ENCODE data around the gene BNC2. TPM values are rescaled to one million over a fixed set of nuclear protein-coding genes. Genes with fewer than 3 reads are reported as not detected.

BNC2 gene
- total RNA-seq, 1 experiment from 2014 or later, result 11.7 TPM

GRCh38 chr9:16782490-16782889, 88.0 kb downstream of the BNC2 start:
- POLR2A ChIA-PET (ENCODE audit: unreplicated experiment), result no interaction called here
- CTCF ChIA-PET, result no interaction called here

GRCh38 chr9:16775330-16775729, 95.1 kb downstream of the BNC2 start:
- no peaks in the 10 kb centered on the region for H3F3A ChIP-seq (ENCODE audit: low read length, unreplicated experiment)
- H3K9ac ChIP-seq (ENCODE audit: low read length), result no peak overlapping the region
- H4K20me1 ChIP-seq (ENCODE audit: low read length), result no peaks in the 10 kb centered on the region
- no peaks in the 10 kb centered on the region for H3K4me1 ChIP-seq (ENCODE audit: insufficient read depth, low read length)
- ChIA-PET CTCF (no interaction called here), POLR2A (ENCODE audit: unreplicated experiment) (no interaction called here)
- BruUV-seq (replicated peaks), result no TSS peak
- no peaks in the 10 kb centered on the region for H3K79me2 ChIP-seq (ENCODE audit: low read length)
- DNase-seq (no peak), ATAC-seq (no peak)
- H3K4me2 ChIP-seq (ENCODE audit: low read length), result no peak overlapping the region
- H2AFZ ChIP-seq (ENCODE audit: low read length), result no peak overlapping the region
- H3K9me2 ChIP-seq (replicated peaks; ENCODE audit: low read length), result no peaks in the 10 kb centered on the region
- H3K4me3 ChIP-seq (ENCODE audit: low read length), result no peak overlapping the region
- intact Hi-C loops (cut with micrococcal nuclease), result no loop called here
- no peak for TF ChIP-seq EZH2 (IDR thresholded peaks at IDR 0.05; ENCODE audit: low read length, unreplicated experiment)
- TF ChIP-seq EZH2phosphoT487 (IDR thresholded peaks at IDR 0.05; ENCODE audit: borderline replicate concordance, low read length), result no peak
- TF ChIP-seq, protein P1, sequence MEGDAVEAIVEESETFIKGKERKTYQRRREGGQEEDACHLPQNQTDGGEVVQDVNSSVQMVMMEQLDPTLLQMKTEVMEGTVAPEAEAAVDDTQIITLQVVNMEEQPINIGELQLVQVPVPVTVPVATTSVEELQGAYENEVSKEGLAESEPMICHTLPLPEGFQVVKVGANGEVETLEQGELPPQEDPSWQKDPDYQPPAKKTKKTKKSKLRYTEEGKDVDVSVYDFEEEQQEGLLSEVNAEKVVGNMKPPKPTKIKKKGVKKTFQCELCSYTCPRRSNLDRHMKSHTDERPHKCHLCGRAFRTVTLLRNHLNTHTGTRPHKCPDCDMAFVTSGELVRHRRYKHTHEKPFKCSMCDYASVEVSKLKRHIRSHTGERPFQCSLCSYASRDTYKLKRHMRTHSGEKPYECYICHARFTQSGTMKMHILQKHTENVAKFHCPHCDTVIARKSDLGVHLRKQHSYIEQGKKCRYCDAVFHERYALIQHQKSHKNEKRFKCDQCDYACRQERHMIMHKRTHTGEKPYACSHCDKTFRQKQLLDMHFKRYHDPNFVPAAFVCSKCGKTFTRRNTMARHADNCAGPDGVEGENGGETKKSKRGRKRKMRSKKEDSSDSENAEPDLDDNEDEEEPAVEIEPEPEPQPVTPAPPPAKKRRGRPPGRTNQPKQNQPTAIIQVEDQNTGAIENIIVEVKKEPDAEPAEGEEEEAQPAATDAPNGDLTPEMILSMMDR (conservative IDR thresholded peaks at IDR 0.05; ENCODE audit: low read depth, low read length), result no peak
- H3K36me3 ChIP-seq (ENCODE audit: low read depth, low read length), result no peaks in the 10 kb centered on the region
- H3K27me3 ChIP-seq (ENCODE audit: low read length), result no peaks in the 10 kb centered on the region
- H3K27ac ChIP-seq (ENCODE audit: low read length), result no peak overlapping the region
- H3K9me3 ChIP-seq (ENCODE audit: low read length), result no peaks in the 10 kb centered on the region

More at GRCh38 chr9:16782490-16782889, 88.0 kb downstream of the BNC2 start:
- no TSS peak for BruUV-seq (replicated peaks)
- intact Hi-C loops (cut with micrococcal nuclease), result no loop called here
- Histone ChIP-seq H2AFZ (ENCODE audit: low read length) (no peak overlapping the region), H3K4me1 (ENCODE audit: insufficient read depth, low read length) (no peaks in the 10 kb centered on the region), H3K4me3 (ENCODE audit: low read length) (no peak overlapping the region), H3K4me2 (ENCODE audit: low read length) (no peak overlapping the region), H3K9ac (ENCODE audit: low read length) (no peak overlapping the region), H4K20me1 (ENCODE audit: low read length) (no peaks in the 10 kb centered on the region), H3K27ac (ENCODE audit: low read length) (no peak overlapping the region), H3K36me3 (ENCODE audit: low read depth, low read length) (no peaks in the 10 kb centered on the region), H3F3A (ENCODE audit: low read length, unreplicated experiment) (no peaks in the 10 kb centered on the region), H3K79me2 (ENCODE audit: low read length) (no peaks in the 10 kb centered on the region), H3K9me3 (ENCODE audit: low read length) (no peaks in the 10 kb centered on the region), H3K9me2 (replicated peaks; ENCODE audit: low read length) (no peaks in the 10 kb centered on the region), H3K27me3 (ENCODE audit: low read length) (no peaks in the 10 kb centered on the region)
- no peak for TF ChIP-seq EZH2 (IDR thresholded peaks at IDR 0.05; ENCODE audit: low read length, unreplicated experiment)
- TF ChIP-seq, protein P1 (conservative IDR thresholded peaks at IDR 0.05; ENCODE audit: low read depth, low read length), result no peak
- no peak for ATAC-seq
- DNase-seq, result no peak

DNA sequence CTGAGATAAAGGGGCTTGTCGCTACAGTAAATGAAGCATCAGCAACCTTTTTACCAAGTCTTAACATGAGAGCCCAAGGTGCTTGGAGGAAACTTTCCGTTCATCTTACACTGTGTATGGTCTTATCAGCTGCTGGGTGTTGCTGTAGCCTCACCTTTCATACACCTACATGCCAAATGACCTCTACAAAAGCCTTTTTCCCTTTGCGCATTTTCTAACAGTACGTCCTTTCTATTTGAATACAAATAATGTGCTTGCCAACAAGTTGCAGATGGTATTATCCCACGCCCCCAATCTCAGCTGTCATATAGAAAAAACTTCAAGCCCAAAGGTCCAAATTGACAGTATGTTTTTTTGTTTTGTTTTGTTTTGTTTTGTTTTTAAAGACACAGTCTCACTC, 96.9 kb downstream of the BNC2 start:
- Histone ChIP-seq H3K9ac (ENCODE audit: low read length) (no peak overlapping the region), H3K4me3 (ENCODE audit: low read length) (no peak overlapping the region), H3F3A (ENCODE audit: low read length, unreplicated experiment) (no peaks in the 10 kb centered on the region), H3K36me3 (ENCODE audit: low read depth, low read length) (no peaks in the 10 kb centered on the region), H4K20me1 (ENCODE audit: low read length) (no peaks in the 10 kb centered on the region), H2AFZ (ENCODE audit: low read length) (no peak overlapping the region), H3K27me3 (ENCODE audit: low read length) (no peaks in the 10 kb centered on the region), H3K79me2 (ENCODE audit: low read length) (no peaks in the 10 kb centered on the region), H3K9me2 (replicated peaks; ENCODE audit: low read length) (no peaks in the 10 kb centered on the region), H3K9me3 (ENCODE audit: low read length) (no peaks in the 10 kb centered on the region), H3K4me2 (ENCODE audit: low read length) (no peak overlapping the region), H3K27ac (ENCODE audit: low read length) (no peak overlapping the region), H3K4me1 (ENCODE audit: insufficient read depth, low read length) (no peaks in the 10 kb centered on the region)
- TF ChIP-seq EZH2 (IDR thresholded peaks at IDR 0.05; ENCODE audit: low read length, unreplicated experiment) (no peak), EZH2phosphoT487 (IDR thresholded peaks at IDR 0.05; ENCODE audit: borderline replicate concordance, low read length) (no peak)
- TF ChIP-seq, protein P1 (conservative IDR thresholded peaks at IDR 0.05; ENCODE audit: low read depth, low read length), result no peak
- intact Hi-C loops (cut with micrococcal nuclease), result no loop called here
- no peak for DNase-seq
- CTCF ChIA-PET, result no interaction called here
- POLR2A ChIA-PET (ENCODE audit: unreplicated experiment), result no interaction called here
- ATAC-seq, result no peak
- BruUV-seq (replicated peaks), result no TSS peak
